Measurements from ENCODE around the gene CELF4.

DNA sequence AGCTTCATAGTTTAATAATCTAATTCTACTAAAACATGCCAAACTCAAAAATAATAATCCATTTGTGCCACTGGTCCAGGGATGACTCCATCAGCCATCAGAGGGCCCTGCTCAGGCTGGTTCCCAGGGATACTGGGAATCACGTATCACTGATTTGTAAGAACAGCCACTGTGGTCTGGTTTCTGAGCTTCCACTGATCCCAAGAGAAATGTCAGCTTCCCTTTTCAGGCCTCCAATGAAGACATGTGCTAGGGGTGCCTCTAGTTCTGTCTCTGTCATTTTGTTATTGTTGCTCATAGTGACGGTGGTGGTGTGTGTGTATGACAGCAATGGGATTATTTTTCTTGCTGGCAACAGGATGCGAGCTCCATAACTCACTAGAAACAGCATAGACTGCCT, 83.2 kb downstream of the CELF4 start:
- TF ChIP-seq POLR2AphosphoS5 (IDR thresholded peaks at IDR 0.05; ENCODE audit: low read depth, low read length) (no peak), POLR2A (IDR thresholded peaks at IDR 0.05; ENCODE audit: low read depth, low read length) (no peak)

All from GM12891 (cell line).